HEK293 (cell line): Measurements from ENCODE around the gene ARPIN.

Source experiments
- CTCF ChIA-PET: fragments of 350-600 bp; formaldehyde crosslinking; extraction: SDS; loops from one replicate; lab custom pipeline; 2021; ENCODE audit warnings: antibody characterized with exemption; lab: Yijun Ruan, JAX
- POLR2A ChIA-PET: fragments of 300-600 bp; formaldehyde crosslinking; extraction: SDS; loops from one replicate; lab custom pipeline; 2020; ENCODE audit warnings: antibody characterized with exemption, inconsistent platforms; lab: Yijun Ruan, JAX
- H3K27ac ChIP-seq: fragments of 200-500 bp; sonication (Bioruptor generic); 2 replicates; pipeline ENCODE4 v1.5.1; 2014; ENCODE audit warnings: low read depth, low read length, control low read depth, inconsistent platforms; ENCODE audit errors: extremely low read depth
- H3K36me3 ChIP-seq, 2 experiments: fragments of 200-500 bp in 1 of 2; sonication (Bioruptor generic) in 1 of 2; 1 replicate in 1 of 2; 2 replicates in 1 of 2; pipeline ENCODE4 v1.5.1; 2014 to 2017; ENCODE audit warnings: inconsistent platforms in 2 of 2, low read length in 2 of 2; ENCODE audit not compliant: control insufficient read depth in 2 of 2, insufficient read depth in 1 of 2
- H3K4me1 ChIP-seq: fragments of 200-500 bp; sonication (Bioruptor generic); 2 replicates; pipeline ENCODE4 v1.5.1; 2014; ENCODE audit warnings: mild to moderate bottlenecking, low read length, inconsistent platforms; ENCODE audit not compliant: control insufficient read depth, insufficient read depth
- H3K4me3 ChIP-seq: 2 replicates; pipeline ENCODE4 v1.5.1; 2011; ENCODE audit warnings: low read depth, mild to moderate bottlenecking, control low read depth, low read length, moderate library complexity
- H3K9me3 ChIP-seq: fragments of 200-500 bp; sonication (Bioruptor generic); 2 replicates; pipeline ENCODE4 v1.5.1; 2014; ENCODE audit warnings: low read depth, low read length, inconsistent platforms; ENCODE audit not compliant: control insufficient read depth, insufficient read depth
- KLF7 ChIP-seq: fragments of 450-650 bp; formaldehyde crosslinking; IDR thresholded peaks from 2 replicates; pipeline ENCODE4 v1.5.1; 2016; ENCODE audit warnings: missing biosample characterization, missing genetic modification characterization, borderline replicate concordance
- OSR2 ChIP-seq: fragments of 450-650 bp; formaldehyde crosslinking; IDR thresholded peaks from 2 replicates; pipeline ENCODE4 v1.5.1; 2016; ENCODE audit warnings: missing biosample characterization, missing genetic modification characterization
- SCRT1 ChIP-seq: fragments of 450-650 bp; formaldehyde crosslinking; IDR thresholded peaks from 2 replicates; pipeline ENCODE4 v1.5.1; 2016; ENCODE audit warnings: missing biosample characterization, missing genetic modification characterization, borderline replicate concordance
- ZBTB48 ChIP-seq: fragments of 450-650 bp; formaldehyde crosslinking; IDR thresholded peaks from 2 replicates; pipeline ENCODE4 v1.5.1; 2016; ENCODE audit warnings: missing biosample characterization, missing genetic modification characterization
- ZBTB8A ChIP-seq: fragments of 450-650 bp; formaldehyde crosslinking; IDR thresholded peaks from 2 replicates; pipeline ENCODE4 v1.5.1; 2016; ENCODE audit warnings: missing biosample characterization, missing genetic modification characterization
- ZNF132 ChIP-seq: fragments of 450-650 bp; formaldehyde crosslinking; IDR thresholded peaks from 2 replicates; pipeline ENCODE4 v1.5.1; 2017; ENCODE audit warnings: missing biosample characterization, missing genetic modification characterization, borderline replicate concordance
- ZNF133 ChIP-seq: fragments of 450-650 bp; formaldehyde crosslinking; IDR thresholded peaks from 2 replicates; pipeline ENCODE4 v1.5.1; 2016; ENCODE audit warnings: missing biosample characterization, missing genetic modification characterization
- ZNF138 ChIP-seq: fragments of 450-650 bp; formaldehyde crosslinking; IDR thresholded peaks from 2 replicates; pipeline ENCODE4 v1.5.1; 2016; ENCODE audit warnings: missing biosample characterization, missing genetic modification characterization, borderline replicate concordance
- ZNF169 ChIP-seq: fragments of 450-650 bp; formaldehyde crosslinking; IDR thresholded peaks from 2 replicates; pipeline ENCODE4 v1.5.1; 2016; ENCODE audit warnings: missing biosample characterization, missing genetic modification characterization
- ZNF214 ChIP-seq: fragments of 450-650 bp; formaldehyde crosslinking; IDR thresholded peaks from 2 replicates; pipeline ENCODE4 v1.5.1; 2017; ENCODE audit warnings: missing biosample characterization, mild to moderate bottlenecking, missing genetic modification characterization, borderline replicate concordance
- ZNF354C ChIP-seq: fragments of 450-650 bp; formaldehyde crosslinking; IDR thresholded peaks from 2 replicates; pipeline ENCODE4 v1.5.1; 2016; ENCODE audit warnings: missing biosample characterization, missing genetic modification characterization, low read depth, borderline replicate concordance
- ZNF404 ChIP-seq: fragments of 450-650 bp; formaldehyde crosslinking; IDR thresholded peaks from 2 replicates; pipeline ENCODE4 v1.5.1; 2017; ENCODE audit warnings: missing biosample characterization, missing genetic modification characterization
- ZNF530 ChIP-seq: fragments of 450-650 bp; formaldehyde crosslinking; IDR thresholded peaks from 2 replicates; pipeline ENCODE4 v1.5.1; 2016; ENCODE audit warnings: low read depth, missing biosample characterization, missing genetic modification characterization
- ZNF548 ChIP-seq: fragments of 450-650 bp; formaldehyde crosslinking; IDR thresholded peaks from 2 replicates; pipeline ENCODE4 v1.5.1; 2016; ENCODE audit warnings: missing biosample characterization, missing genetic modification characterization
- ZNF549 ChIP-seq: fragments of 450-650 bp; IDR thresholded peaks from 2 replicates; pipeline ENCODE4 v1.5.1; 2018; ENCODE audit warnings: missing biosample characterization, missing genetic modification characterization, mild to moderate bottlenecking, inconsistent platforms, moderate library complexity
- ZNF555 ChIP-seq: fragments of 450-650 bp; formaldehyde crosslinking; conservative IDR thresholded peaks from 2 replicates; pipeline ENCODE4 v1.5.1; 2017; ENCODE audit warnings: missing biosample characterization, mild to moderate bottlenecking, missing genetic modification characterization, inconsistent platforms
- ZNF623 ChIP-seq: fragments of 450-650 bp; formaldehyde crosslinking; IDR thresholded peaks from 2 replicates; pipeline ENCODE4 v1.5.1; 2016; ENCODE audit warnings: missing biosample characterization, missing genetic modification characterization
- ZNF629 ChIP-seq: fragments of 450-650 bp; formaldehyde crosslinking; IDR thresholded peaks from 2 replicates; pipeline ENCODE4 v1.5.1; 2017; ENCODE audit warnings: missing biosample characterization, missing genetic modification characterization
- ZNF670 ChIP-seq: fragments of 450-650 bp; formaldehyde crosslinking; IDR thresholded peaks from 2 replicates; pipeline ENCODE4 v1.5.1; 2016; ENCODE audit warnings: missing biosample characterization, missing genetic modification characterization, low read depth
- ZNF677 ChIP-seq: fragments of 450-650 bp; IDR thresholded peaks from 2 replicates; pipeline ENCODE4 v1.5.0; 2018; ENCODE audit warnings: missing biosample characterization, mild to moderate bottlenecking, missing genetic modification characterization, moderate library complexity
- ZNF701 ChIP-seq: fragments of 450-650 bp; formaldehyde crosslinking; IDR thresholded peaks from 2 replicates; pipeline ENCODE4 v1.5.1; 2016; ENCODE audit warnings: missing biosample characterization, missing genetic modification characterization
- ZNF76 ChIP-seq: fragments of 450-650 bp; formaldehyde crosslinking; IDR thresholded peaks from 2 replicates; pipeline ENCODE4; 2016; ENCODE audit warnings: low read depth, missing biosample characterization, missing genetic modification characterization, borderline replicate concordance
- ZNF830 ChIP-seq: fragments of 450-650 bp; IDR thresholded peaks from 2 replicates; pipeline ENCODE4 v1.5.0; 2018; ENCODE audit warnings: missing biosample characterization, missing genetic modification characterization, low read depth, mild to moderate bottlenecking, moderate library complexity
- ZSCAN16 ChIP-seq: fragments of 450-650 bp; formaldehyde crosslinking; IDR thresholded peaks from 2 replicates; pipeline ENCODE4 v1.5.1; 2016; ENCODE audit warnings: missing biosample characterization, missing genetic modification characterization
- ZXDB ChIP-seq: fragments of 450-650 bp; formaldehyde crosslinking; IDR thresholded peaks from 2 replicates; pipeline ENCODE4 v1.5.1; 2016; ENCODE audit warnings: missing biosample characterization, missing genetic modification characterization
- TF ChIP-seq, protein P1 (sequence below): fragments of 450-650 bp; formaldehyde crosslinking; IDR thresholded peaks from 2 replicates; pipeline ENCODE4 v1.5.1; 2016; ENCODE audit warnings: missing biosample characterization, missing genetic modification characterization
- TF ChIP-seq, protein P2 (sequence below): sonication (generic); formaldehyde crosslinking; IDR thresholded peaks from 2 replicates; pipeline ENCODE4 v1.8.1; 2022; ENCODE audit warnings: mild to moderate bottlenecking, moderate library complexity, missing genetic modification reagents
- TF ChIP-seq, protein P3 (sequence below): fragments of 450-650 bp; formaldehyde crosslinking; IDR thresholded peaks from 2 replicates; pipeline ENCODE4 v1.5.1; 2016; ENCODE audit warnings: missing biosample characterization, missing genetic modification characterization

The ARPIN gene

DNA sequence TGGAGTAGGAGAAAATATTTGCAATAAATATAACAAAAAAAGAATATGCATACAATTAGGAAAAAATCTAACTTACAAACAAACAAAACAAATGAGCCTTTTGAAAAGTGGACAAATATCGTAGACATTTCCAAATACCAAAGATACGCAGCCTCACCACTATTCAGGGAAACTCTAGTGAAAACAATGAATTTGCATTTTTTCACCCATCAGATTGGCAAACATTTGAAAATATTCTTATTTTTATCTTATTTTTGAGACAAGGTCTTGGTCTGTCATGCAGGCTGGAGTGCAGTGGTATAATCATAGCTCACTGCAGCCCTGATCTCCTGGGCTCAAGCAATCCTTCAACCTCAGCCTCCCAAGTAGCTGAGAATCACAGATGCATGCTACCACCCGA, 34.4 kb downstream of the ARPIN start:
- H3K4me3 ChIP-seq, result no peak overlapping the region
- POLR2A ChIA-PET, result no interaction called here
- no peaks in the 10 kb centered on the region for H3K4me1 ChIP-seq
- TF ChIP-seq ZNF677 (tag by site-specific recombination), result no peak
- no peak for TF ChIP-seq ZNF138
- TF ChIP-seq ZBTB8A, result no peak
- TF ChIP-seq ZBTB48 (tag by site-specific recombination), result no peak
- H3K27ac ChIP-seq, result no peak overlapping the region
- peaks cover 63 to 75% of the 10 kb centered on the region in 2 experiments for H3K36me3 ChIP-seq
- CTCF ChIA-PET, result interaction anchor here (0.6 to 8.9 kb wide), 5 partner anchors 12 to 404 kb away, joined by 3 to 344 read pairs (median 73); partner anchors contain the start of genes AP3S2 and MESP1
- no peaks in the 10 kb centered on the region for H3K9me3 ChIP-seq

DNA sequence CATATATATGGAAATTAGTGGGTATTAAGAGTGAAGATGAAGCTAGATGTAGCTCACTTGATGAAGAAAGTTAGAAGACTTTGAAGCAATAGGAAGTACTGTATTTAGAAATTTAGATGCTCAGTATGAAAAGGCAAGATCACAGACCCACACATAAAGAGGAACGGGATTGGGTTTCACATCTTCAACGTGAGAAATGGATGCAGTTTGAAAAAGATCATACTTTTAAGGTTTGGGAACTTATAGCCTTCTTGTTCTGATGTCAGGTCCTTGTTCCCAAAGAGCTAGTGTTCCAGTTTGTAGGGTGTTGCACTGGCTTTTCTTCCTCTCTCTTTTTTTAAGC, 35.7 kb downstream of the ARPIN start:
- no peak for TF ChIP-seq ZNF629
- no peak for TF ChIP-seq KLF7 (tag by site-specific recombination)
- TF ChIP-seq ZNF404, result no peak
- TF ChIP-seq SCRT1 (tag by site-specific recombination), result no peak
- TF ChIP-seq ZNF549 (tag by site-specific recombination), result no peak
- no peak for TF ChIP-seq ZNF530 (tag by site-specific recombination)
- no peak for TF ChIP-seq ZNF354C (tag by site-specific recombination)
- no peak for TF ChIP-seq ZXDB (tag by site-specific recombination)
- no peak for TF ChIP-seq ZNF623 (tag by site-specific recombination)
- no peak for TF ChIP-seq ZNF670 (tag by site-specific recombination)
- no peak for TF ChIP-seq ZNF169
- TF ChIP-seq, protein P1, sequence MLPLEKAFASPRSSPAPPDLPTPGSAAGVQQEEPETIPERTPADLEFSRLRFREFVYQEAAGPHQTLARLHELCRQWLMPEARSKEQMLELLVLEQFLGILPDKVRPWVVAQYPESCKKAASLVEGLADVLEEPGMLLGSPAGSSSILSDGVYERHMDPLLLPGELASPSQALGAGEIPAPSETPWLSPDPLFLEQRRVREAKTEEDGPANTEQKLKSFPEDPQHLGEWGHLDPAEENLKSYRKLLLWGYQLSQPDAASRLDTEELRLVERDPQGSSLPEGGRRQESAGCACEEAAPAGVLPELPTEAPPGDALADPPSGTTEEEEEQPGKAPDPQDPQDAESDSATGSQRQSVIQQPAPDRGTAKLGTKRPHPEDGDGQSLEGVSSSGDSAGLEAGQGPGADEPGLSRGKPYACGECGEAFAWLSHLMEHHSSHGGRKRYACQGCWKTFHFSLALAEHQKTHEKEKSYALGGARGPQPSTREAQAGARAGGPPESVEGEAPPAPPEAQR (tag by site-specific recombination), result no peak
- no peak for TF ChIP-seq ZSCAN16 (tag by site-specific recombination)
- TF ChIP-seq, protein P2, sequence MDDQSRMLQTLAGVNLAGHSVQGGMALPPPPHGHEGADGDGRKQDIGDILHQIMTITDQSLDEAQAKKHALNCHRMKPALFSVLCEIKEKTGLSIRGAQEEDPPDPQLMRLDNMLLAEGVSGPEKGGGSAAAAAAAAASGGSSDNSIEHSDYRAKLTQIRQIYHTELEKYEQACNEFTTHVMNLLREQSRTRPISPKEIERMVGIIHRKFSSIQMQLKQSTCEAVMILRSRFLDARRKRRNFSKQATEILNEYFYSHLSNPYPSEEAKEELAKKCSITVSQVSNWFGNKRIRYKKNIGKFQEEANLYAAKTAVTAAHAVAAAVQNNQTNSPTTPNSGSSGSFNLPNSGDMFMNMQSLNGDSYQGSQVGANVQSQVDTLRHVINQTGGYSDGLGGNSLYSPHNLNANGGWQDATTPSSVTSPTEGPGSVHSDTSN, result no peak
- no peak for TF ChIP-seq ZNF548
- TF ChIP-seq, all 188 proteins: peak for 0
- Histone ChIP-seq H3K4me3 (no peak overlapping the region), H3K36me3 (peaks cover 62 to 70% of the 10 kb centered on the region in 2 experiments), H3K27ac (no peak overlapping the region), H3K4me1 (no peaks in the 10 kb centered on the region), H3K9me3 (no peaks in the 10 kb centered on the region)
- ChIA-PET POLR2A (interaction anchor here (0.6 kb wide), 1 partner anchor 138 kb away, joined by 3 read pairs; no protein-coding TSS in a partner anchor), CTCF (interaction anchor here (0.6 to 8.9 kb wide), 16 partner anchors 13 to 229 kb away, joined by 3 to 344 read pairs (median 4); partner anchors contain the start of genes AP3S2 and MESP1)

DNA sequence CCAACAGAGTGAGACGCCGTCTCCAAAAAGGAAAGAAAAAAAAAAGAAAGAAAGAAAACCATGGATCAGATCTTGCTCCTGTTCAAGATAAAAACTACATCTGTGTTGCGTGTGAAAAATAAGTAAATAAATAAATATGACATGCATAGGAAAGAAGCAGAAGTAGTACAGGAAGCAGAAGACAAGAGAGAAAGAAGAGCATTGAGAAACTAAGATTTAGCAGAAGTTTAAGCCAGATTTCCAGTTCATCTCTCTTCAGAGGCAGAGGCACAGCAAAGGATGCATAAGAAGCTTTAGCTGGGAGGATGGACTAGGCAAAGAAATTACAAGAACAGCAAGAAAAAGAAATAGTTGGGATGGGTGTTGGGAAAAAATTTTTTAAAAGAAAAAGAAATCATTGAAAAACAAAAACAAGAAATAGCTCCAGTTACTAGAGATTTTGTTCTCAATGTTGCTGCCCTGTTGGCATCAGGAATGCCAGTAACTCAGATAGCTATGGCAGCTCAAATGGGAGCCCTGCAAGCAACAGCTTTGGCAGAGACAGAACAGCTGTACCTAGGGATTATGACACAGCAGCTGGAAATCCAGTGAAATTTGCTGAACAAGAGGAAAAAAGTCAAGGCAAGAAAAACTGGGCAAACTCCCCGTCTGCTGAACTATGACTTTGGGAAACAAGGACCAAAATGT, 36.2 kb downstream of the ARPIN start:
- H3K4me1 ChIP-seq, result no peaks in the 10 kb centered on the region
- H3K4me3 ChIP-seq, result no peak overlapping the region
- H3K9me3 ChIP-seq, result no peaks in the 10 kb centered on the region
- ChIA-PET POLR2A (no interaction called here), CTCF (interaction anchor here (0.6 to 8.9 kb wide), 18 partner anchors 14 to 317 kb away, joined by 3 to 344 read pairs (median 4); partner anchors contain the start of genes AP3S2 and MESP1)
- H3K36me3 ChIP-seq, result peaks cover 60 to 74% of the 10 kb centered on the region in 2 experiments
- no peak overlapping the region for H3K27ac ChIP-seq
- TF ChIP-seq ZNF830 (tag by site-specific recombination) (no peak), ZNF76 (tag by site-specific recombination) (no peak), ZNF701 (tag by site-specific recombination) (no peak), ZNF132 (tag by site-specific recombination) (no peak), ZBTB48 (tag by site-specific recombination) (no peak), KLF7 (tag by site-specific recombination) (no peak), OSR2 (no peak), ZNF133 (no peak), ZNF555 (tag by site-specific recombination) (no peak), ZNF214 (tag by site-specific recombination) (no peak)
- TF ChIP-seq, protein P3, sequence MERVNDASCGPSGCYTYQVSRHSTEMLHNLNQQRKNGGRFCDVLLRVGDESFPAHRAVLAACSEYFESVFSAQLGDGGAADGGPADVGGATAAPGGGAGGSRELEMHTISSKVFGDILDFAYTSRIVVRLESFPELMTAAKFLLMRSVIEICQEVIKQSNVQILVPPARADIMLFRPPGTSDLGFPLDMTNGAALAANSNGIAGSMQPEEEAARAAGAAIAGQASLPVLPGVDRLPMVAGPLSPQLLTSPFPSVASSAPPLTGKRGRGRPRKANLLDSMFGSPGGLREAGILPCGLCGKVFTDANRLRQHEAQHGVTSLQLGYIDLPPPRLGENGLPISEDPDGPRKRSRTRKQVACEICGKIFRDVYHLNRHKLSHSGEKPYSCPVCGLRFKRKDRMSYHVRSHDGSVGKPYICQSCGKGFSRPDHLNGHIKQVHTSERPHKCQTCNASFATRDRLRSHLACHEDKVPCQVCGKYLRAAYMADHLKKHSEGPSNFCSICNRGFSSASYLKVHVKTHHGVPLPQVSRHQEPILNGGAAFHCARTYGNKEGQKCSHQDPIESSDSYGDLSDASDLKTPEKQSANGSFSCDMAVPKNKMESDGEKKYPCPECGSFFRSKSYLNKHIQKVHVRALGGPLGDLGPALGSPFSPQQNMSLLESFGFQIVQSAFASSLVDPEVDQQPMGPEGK (tag by site-specific recombination), result no peak
